Mononuclear cell (primary cell): ENCODE data around the gene GRP. TPM values are rescaled to one million over a fixed set of nuclear protein-coding genes. Genes with fewer than 3 reads are reported as not detected.

ENCODE experiments used
- H3K27me3 ChIP-seq: 2 replicates; pipeline ENCODE4 v1.6.0; 2011; ENCODE audit warnings: low read length, control low read depth; ENCODE audit not compliant: insufficient read depth
- H3K4me1 ChIP-seq: 2 replicates; pipeline ENCODE4 v1.5.1; 2011; ENCODE audit warnings: mild to moderate bottlenecking, low read length, control low read depth; ENCODE audit not compliant: insufficient read depth
- H3K4me3 ChIP-seq: 2 replicates; pipeline ENCODE4 v1.5.1; 2011; ENCODE audit warnings: mild to moderate bottlenecking, low read length, moderate library complexity
- H3K9me3 ChIP-seq: 2 replicates; pipeline ENCODE4 v1.5.1; 2011; ENCODE audit warnings: low read depth, mild to moderate bottlenecking, control low read depth, low read length
- total RNA-seq: library from RNA; depleted of rRNA; stranded (reverse); fragments of >200 nt; gene quantifications from one replicate; pipeline ENCODE4 v1.2.3, GENCODE V29; 2012

GRP gene
- 0.52 TPM for total RNA-seq

DNA sequence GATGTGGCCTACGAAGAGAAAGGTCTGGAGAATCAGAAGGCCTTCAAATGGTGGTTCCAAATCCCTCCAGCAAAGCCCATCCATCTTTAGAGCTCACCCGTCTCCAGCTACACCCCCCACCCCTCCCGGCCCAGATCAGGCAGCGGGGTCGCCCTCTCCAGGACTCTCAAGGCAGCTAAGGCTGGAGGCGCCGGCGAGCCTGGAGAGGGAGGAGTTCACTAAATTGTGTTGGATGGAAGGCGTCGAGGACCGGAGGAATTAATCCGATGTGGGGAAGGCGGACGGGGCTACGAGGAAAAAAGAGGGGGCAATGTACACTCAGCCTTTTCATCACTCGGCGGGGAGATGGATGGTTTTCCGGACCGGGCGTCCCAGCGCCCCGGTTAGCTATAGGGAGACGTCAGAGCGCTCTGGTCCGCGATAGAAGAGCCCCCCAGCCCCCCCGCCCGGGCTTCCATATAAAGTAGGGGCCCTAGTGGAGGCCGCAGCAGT is at the start of gene GRP:
Gene GRP (plus strand): TSS at position 487 of the 492 bp plus-strand sequence. CDS start 108 bp downstream, outside the sequence.
- no peaks in the 10 kb centered on the region for H3K4me1 ChIP-seq
- H3K9me3 ChIP-seq, result no peaks in the 10 kb centered on the region
- H3K27me3 ChIP-seq, result peaks cover 53% of the 10 kb centered on the region
- H3K4me3 ChIP-seq, result no peak within 1 kb of the TSS

DNA sequence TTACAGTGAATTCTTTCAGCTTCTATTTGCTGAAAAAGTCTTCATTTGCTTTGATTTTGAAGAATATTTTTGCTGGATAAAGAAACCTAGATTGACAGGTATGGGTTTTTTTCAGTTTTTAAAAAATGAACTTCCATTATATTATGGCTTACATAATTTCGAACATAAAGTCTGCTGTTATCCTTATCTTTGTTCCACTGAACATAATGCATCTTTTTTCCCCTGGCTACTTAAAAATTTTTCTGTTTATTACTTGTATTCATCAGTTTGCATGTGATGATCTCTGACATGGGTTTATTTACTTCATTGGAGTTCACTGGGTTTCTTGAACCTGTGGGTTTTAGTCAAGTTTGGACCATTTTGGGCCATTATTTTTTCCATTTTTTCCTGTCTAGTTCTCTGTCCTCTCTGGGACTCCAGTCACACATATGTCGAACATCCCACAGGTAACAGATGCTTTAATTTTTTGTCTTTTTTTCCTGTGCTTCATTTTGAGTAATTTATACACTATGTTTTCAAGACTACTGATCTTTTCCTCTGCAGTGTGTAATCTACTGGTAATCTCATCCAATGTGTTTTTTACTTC is 47.2 kb upstream of the GRP start:
- Histone ChIP-seq H3K4me1 (no peaks in the 10 kb centered on the region), H3K4me3 (no peak overlapping the region), H3K27me3 (no peaks in the 10 kb centered on the region), H3K9me3 (peaks cover 26% of the 10 kb centered on the region)

DNA sequence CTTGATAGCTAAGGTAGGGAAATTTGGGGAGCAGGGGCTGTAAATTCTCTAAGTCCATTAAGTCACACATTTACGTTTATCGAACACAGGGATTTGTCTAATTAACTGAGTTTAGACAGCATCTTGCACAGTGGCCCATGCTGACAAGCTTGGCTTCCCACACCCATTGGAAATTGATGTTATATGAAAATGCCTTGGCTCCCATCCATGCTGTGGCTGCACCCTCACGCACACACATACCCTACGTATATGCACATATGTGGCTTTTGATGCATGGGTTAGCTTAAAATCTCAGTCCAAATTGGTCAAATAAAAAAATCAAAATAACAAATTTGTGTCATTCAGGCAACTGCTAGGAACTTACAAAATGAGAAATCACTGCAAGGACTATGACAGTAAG is 42.5 kb upstream of the GRP start:
- Histone ChIP-seq H3K27me3 (no peaks in the 10 kb centered on the region), H3K4me3 (no peak overlapping the region), H3K9me3 (peaks cover 13% of the 10 kb centered on the region), H3K4me1 (no peaks in the 10 kb centered on the region)

DNA sequence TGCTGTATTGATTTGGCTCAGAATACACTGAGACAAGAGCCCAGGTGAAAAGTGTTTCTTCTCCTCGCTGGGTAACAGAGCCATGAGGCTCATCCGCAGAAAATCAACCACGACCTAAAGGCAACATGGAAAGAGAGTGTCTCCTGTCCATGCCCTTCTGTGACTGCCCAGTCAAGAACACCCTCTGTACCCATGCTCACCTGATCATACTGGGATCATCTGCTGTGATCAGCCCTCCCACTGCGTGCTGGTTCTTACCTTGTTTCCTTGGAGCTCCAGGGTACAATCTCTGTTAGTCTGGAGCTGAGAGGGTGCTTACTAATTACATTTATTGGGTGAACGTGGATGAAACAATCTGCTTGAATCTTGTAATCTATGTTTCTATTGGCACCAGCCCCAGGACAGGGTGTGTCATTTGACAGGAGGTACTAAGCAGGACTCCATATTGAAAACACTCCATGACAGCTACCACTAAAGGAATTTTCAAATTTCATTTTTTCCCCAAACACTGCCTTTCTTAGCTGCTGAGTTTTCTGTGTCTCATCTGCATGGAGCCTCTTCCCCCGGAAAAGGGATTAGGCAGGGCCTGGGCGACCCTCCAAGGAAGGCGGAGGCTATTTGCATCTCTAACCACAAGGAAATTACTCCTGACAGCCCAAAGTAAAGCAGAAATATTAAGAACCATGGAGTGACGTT is 39.7 kb upstream of the GRP start:
- Histone ChIP-seq H3K9me3 (no peaks in the 10 kb centered on the region), H3K27me3 (no peaks in the 10 kb centered on the region), H3K4me1 (no peaks in the 10 kb centered on the region), H3K4me3 (no peak overlapping the region)

DNA sequence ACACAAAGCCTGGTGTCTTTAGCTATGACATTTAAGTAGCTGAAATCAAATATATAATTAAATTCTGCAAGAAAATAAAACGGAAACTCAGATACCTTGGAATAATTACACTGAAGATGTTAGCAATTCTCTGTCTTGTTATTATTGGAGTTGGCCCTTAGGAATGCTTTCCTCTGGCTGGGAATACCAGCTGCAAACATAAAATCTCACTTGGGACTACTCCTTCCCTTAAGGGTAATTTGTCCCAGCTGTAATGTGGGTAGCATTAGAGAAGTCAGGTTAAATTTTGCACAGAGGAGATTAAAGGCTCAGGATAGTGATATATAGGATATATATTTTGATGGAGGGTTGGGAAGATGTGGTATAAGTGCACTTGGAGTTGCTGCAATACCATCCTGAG is 37.3 kb upstream of the GRP start:
- Histone ChIP-seq H3K27me3 (no peaks in the 10 kb centered on the region), H3K4me1 (no peaks in the 10 kb centered on the region), H3K4me3 (no peak overlapping the region), H3K9me3 (no peaks in the 10 kb centered on the region)

DNA sequence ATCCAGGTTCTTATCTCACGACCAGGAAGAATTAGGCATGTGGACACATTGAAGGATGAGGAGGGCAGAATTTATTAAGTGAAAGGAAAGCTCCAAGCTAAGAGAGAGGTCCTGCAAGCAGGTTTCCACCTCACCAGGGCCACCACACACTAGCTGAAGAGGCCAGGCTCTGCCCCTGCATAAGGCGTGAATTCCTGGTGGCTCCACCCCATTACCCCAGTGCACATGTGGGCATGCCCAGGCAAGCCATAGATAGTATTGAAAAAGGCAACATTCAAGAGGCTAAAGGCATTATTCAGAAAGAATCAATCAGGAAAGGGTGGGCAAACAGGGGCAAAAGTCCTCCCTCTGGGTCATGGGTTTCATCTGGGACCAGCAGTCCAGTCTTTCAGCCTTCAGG is 30.9 kb upstream of the GRP start:
- H3K4me3 ChIP-seq, result no peak overlapping the region
- no peaks in the 10 kb centered on the region for H3K27me3 ChIP-seq

DNA sequence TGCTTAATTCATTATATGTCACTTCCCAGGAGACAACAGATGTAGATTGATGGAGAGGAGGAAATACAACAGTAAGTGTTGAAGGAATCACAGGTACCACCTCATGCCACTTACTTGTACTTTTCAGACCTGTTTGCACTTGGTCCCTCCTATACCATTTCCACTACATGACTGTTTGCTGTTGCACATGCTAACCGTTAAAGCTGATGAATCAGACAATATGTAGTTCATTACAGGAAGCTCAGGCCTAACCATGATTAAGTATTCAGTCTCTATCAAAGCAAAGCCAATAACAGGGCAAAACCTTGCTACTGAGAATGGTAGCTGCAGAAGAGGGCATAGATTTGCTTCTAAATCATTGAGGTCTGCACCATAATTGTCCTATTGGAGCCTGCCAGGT is 30.2 kb upstream of the GRP start:
- Histone ChIP-seq H3K4me1 (no peaks in the 10 kb centered on the region), H3K4me3 (no peak overlapping the region), H3K9me3 (no peaks in the 10 kb centered on the region), H3K27me3 (no peaks in the 10 kb centered on the region)

More for the DNA sequence above, 30.9 kb upstream of the GRP start:
- Histone ChIP-seq H3K9me3 (no peaks in the 10 kb centered on the region), H3K4me1 (no peaks in the 10 kb centered on the region)

DNA sequence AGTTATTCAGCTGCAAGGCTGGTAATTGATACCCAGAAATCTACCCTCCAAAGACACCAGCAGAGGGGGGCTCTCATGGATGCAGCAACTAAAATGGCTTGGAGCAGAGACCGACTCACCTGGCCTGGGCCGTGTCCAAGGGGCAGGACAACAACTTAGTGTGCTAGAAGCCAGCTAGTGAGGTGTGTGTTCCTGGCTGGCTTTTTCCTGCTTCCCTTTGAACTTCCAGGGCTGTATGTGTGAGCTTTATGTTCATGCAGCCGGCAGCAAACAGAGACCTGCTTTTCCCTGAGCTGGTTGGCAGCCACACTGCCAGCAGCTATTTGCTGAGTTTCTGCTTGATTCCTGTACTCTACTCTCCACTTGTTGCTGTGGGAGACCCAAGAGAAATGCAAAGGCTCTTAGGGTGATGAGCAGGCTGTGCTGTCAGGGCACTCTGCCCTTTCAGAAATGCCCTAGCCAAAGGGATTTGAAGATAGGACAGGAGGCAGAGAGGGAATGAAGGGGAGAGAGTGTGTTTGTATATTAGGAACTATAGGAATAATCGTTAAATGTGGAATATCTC is 23.7 kb upstream of the GRP start:
- Histone ChIP-seq H3K27me3 (no peaks in the 10 kb centered on the region), H3K4me1 (no peaks in the 10 kb centered on the region), H3K9me3 (no peaks in the 10 kb centered on the region), H3K4me3 (no peak overlapping the region)

DNA sequence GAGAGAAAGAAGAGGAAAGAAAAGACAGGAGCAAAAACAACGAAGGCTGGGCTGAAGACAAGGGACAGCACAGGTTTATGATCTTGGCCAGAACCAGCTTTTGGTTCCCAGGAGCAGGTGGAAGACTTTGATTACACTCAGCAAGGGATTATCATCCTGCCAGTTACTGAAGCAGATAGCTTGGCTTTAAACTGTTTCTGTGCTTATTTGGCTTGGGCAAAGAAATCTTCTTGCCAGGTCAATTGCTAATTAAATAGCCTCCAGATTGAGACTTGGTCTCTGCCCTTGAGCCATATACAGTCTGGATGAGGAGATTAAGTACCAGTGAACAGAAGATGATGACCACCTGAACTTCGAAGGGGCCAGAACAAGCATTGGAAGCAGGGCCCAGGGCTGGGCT is 22.3 kb upstream of the GRP start:
- Histone ChIP-seq H3K27me3 (no peaks in the 10 kb centered on the region), H3K4me1 (no peaks in the 10 kb centered on the region), H3K4me3 (no peak overlapping the region), H3K9me3 (no peaks in the 10 kb centered on the region)

DNA sequence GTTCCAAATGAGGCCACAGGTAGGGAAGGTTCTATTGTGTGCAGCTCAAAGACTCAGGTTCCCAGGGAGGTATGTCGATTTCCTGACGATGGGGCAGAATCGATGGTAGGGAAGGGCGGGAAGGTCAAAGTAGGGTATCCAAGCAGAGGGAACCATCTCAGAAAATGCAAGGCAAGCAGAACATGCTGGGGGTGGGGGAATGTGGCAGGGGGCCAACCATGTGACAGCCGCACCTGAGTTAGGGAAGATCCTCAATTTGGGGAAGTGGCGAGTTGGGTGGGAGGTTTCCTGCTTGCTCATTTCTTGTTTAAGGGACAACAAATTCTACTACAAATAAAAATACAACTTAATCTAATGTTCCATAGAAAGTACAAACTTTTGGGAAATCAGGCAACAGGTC is 21.7 kb upstream of the GRP start:
- Histone ChIP-seq H3K4me3 (no peak overlapping the region), H3K4me1 (no peaks in the 10 kb centered on the region), H3K27me3 (no peaks in the 10 kb centered on the region), H3K9me3 (no peaks in the 10 kb centered on the region)

DNA sequence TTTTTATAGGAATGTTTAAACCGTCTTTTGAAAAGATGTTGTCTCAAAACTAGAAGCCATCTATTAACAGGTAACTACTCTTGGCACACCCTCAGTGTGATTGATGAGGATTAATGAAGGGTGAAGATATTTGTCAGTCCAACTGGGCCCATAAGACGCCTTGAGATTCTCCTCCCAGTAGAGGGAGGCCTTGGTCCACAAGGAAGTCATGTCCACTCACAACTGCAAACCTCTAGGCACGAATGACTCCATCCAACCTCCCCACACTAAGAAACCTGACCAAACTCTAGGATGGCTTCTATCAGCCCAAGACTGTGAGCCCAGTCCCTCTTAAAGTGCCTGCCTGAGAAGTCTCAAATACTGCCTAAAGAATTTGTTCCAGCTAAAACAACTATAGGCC is 19.2 kb upstream of the GRP start:
- no peaks in the 10 kb centered on the region for H3K9me3 ChIP-seq

DNA sequence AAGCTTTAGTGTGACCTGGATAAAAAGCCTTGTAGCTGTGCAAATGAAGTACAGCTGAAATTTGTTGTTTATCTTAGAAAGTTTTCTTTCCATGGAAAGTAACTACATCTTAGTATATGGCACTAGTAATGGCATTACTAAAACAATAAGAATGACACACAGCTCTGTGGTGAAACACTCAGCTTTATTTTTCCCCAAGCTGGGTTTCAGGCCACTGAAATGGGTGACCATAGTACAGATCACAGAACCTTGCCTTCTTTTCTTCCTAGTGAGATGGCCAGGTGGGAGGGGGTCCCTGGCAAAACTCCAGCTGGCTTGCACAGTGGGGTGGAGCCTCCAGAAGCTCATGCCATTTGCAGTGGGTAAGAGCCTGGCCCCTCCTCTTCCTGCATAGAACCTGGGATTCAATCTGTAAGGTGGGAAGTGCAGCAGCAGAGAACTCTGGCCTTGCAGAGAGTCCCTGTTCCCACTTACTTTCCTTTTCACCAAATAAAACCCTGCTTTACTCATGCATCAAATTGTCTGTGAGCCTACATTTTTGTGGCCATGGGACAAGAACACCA is 17.6 kb upstream of the GRP start:
- H3K4me1 ChIP-seq, result no peaks in the 10 kb centered on the region
- H3K4me3 ChIP-seq, result no peak overlapping the region
- H3K27me3 ChIP-seq, result no peaks in the 10 kb centered on the region
- no peaks in the 10 kb centered on the region for H3K9me3 ChIP-seq

More for the DNA sequence above, 19.2 kb upstream of the GRP start:
- Histone ChIP-seq H3K4me3 (no peak overlapping the region), H3K27me3 (no peaks in the 10 kb centered on the region), H3K4me1 (no peaks in the 10 kb centered on the region)

DNA sequence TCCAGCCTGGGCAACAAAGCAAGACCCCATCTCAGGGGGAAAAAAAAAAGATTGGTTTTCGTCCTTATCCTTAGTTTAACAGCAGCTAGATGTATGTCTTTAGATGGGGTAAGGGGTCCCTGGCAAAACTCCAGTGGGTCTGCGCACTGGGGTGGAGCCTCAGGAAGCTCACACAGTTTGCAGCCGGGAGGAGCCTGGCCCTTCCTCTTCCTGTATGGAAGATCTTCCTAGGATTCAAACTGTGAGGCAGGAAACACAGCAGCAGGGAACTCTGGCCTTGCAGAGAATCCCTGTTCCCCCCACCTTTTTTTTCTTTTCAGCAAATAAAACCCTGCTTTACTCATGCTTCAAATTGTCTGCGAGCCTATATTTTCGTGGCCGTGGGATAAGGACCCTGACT is 12.5 kb upstream of the GRP start:
- Histone ChIP-seq H3K4me1 (no peaks in the 10 kb centered on the region), H3K27me3 (no peaks in the 10 kb centered on the region), H3K4me3 (no peak overlapping the region), H3K9me3 (no peaks in the 10 kb centered on the region)

DNA sequence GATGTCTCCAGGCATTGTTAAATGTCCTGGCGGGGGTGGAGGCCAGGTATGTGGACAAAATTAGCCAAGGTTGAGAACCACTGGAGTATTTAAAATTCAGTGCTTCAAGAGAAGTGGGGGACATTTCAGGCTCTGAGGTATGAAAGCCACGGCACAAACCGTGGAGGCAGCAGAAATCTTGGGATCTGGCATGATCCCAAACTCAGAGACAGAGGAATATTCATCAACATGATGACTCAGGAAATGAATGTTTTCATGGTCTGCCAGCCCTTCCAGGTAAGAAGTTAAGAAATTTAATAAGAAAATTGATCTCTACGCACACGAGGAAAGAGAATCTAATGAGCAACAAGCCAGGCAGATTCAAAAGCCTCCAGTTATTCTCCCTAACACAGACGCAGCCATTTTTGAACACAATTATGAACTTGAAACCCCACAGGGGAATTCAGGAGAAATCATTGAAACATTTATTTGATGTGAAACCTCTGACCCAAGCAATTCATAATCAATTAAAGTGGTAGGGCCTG is 11.3 kb upstream of the GRP start:
- Histone ChIP-seq H3K27me3 (no peaks in the 10 kb centered on the region), H3K9me3 (no peaks in the 10 kb centered on the region), H3K4me3 (no peak overlapping the region), H3K4me1 (no peaks in the 10 kb centered on the region)

DNA sequence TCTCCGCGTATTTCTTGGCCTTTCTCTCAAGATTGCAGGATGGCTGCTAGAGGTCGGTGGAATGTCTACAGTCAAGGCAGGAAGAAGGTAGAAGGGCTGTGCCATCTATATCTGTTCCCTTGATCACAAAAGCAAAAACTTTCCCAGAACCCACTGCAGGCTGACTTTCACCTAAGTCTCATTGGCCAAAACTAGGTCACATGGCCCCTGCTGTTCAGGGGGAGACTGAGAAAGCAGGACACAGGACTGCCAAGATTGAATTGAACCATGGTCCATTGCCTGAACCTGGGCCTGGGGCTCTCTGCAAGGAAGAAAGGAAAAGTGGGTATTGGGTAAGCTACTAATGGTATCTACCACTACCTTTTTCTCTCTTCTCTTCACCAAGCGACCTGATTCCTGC is 9.7 kb upstream of the GRP start:
- Histone ChIP-seq H3K4me3 (no peak overlapping the region), H3K9me3 (no peaks in the 10 kb centered on the region), H3K4me1 (no peaks in the 10 kb centered on the region), H3K27me3 (no peaks in the 10 kb centered on the region)
